Left cardiac atrium (tissue), 4 donors: Measurements from ENCODE around the gene FBXO47. TPM values are rescaled to one million over a fixed set of nuclear protein-coding genes. Genes with fewer than 3 reads are reported as not detected.
"Not testable (repeated sequence)": the region's sequence is repeated elsewhere in the genome, so short reads cannot be mapped to it uniquely, and the experiment has no call there.

Experiments used
- ATAC-seq, 2 donors: fragments of 200-7000 bp; cut with Tn5 transposase; one replicate each; pipeline ENCODE4 v1.9.1; 2020; ENCODE audit warnings: mild to moderate bottlenecking in 2 of 2, moderate library complexity in 2 of 2
- DNase-seq: peaks from one replicate; pipeline ENCODE4 v3.0.0-alpha.2; 2020
- intact Hi-C, 2 donors: fragments of 100-400 bp; cut with DNase I; formaldehyde crosslinking; loops; one replicate each; pipeline versions ENCODE4 v1.14.1 to v1.15.1; 2022 to 2023
- total RNA-seq, 2 donors: library from RNA; stranded (reverse); fragmentation: NEBNext Ultra II Directional; extraction: Animal tissue kit (Norgen Biotek cat#: 25700); gene quantifications; one replicate each; pipeline ENCODE4 v1.2.1, GENCODE V29; 2021
- donor health status: DM: no; HTN: yes; CAD: no.
- donor health status: DM: no; HTN: yes; CAD: no; lungs with severe emphysema.
- donor health status: DM: yes; HTN: yes; CAD: no.
- donor health status: Dilated cardiomyopathy.

The FBXO47 gene
- total RNA-seq, 2 donors from 2014 or later, result not detected

GRCh38 chr17:38982858-38983746 is 15.9 kb upstream of the FBXO47 start:
- ATAC-seq, result peak; percentile 76 to 77
- intact Hi-C loops, result loop anchor here (2.0 to 5.0 kb wide), 3 partner anchors 169 to 259 kb away; partner anchors contain the start of gene PLXDC1 (in 1 of the 2)

GRCh38 chr17:38981636-38982035 is 14.4 kb upstream of the FBXO47 start:
- DNase-seq (no peak), ATAC-seq (no peak)
- intact Hi-C loops, result loop anchor here (2.0 to 5.0 kb wide), 3 partner anchors 171 to 261 kb away; partner anchors contain the start of gene PLXDC1 (in 1 of the 2)

More at GRCh38 chr17:38982858-38983746, 15.9 kb upstream of the FBXO47 start:
- peak; percentile 38 for DNase-seq

GRCh38 chr17:38980490-38981217 is 13.5 kb upstream of the FBXO47 start:
- DNase-seq (no peak), ATAC-seq (peak in 1 of 2 donors; percentile 64)
- intact Hi-C loops, result loop anchor here (5.0 kb wide), 2 partner anchors 172 to 262 kb away; partner anchors contain the start of gene PLXDC1 (in 1 of the 2)

- ATAC-seq (no peak), DNase-seq (no peak)
- intact Hi-C loops, result no loop called here
Observed at GRCh38 chr17:38978180-38978579, 11.0 kb upstream of the FBXO47 start.

GRCh38 chr17:38976187-38976551 is 9.0 kb upstream of the FBXO47 start:
- DNase-seq, intact Hi-C loops: not testable (repeated sequence)
- peak in 1 of 2 donors; percentile 21 for ATAC-seq

GRCh38 chr17:38970804-38971203 is 3.6 kb upstream of the FBXO47 start:
- no peak for ATAC-seq
- intact Hi-C loops, result no loop called here
- DNase-seq, result no peak

GRCh38 chr17:38970128-38970527 is 2.9 kb upstream of the FBXO47 start:
- intact Hi-C loops, result no loop called here
- DNase-seq (no peak), ATAC-seq (no peak)

- DNase-seq (no peak), ATAC-seq (no peak)
- intact Hi-C loops, result no loop called here
Observed at GRCh38 chr17:38969281-38969680, 2.1 kb upstream of the FBXO47 start.

GRCh38 chr17:38961413-38961812 is 5.8 kb downstream of the FBXO47 start:
- intact Hi-C loops, result no loop called here
- ATAC-seq, result no peak
- no peak for DNase-seq

GRCh38 chr17:38960402-38960801 is 6.8 kb downstream of the FBXO47 start:
- no peak for ATAC-seq
- no peak for DNase-seq
- intact Hi-C loops, result no loop called here

- ATAC-seq, result no peak
- intact Hi-C loops, result no loop called here
- no peak for DNase-seq
Observed at GRCh38 chr17:38959508-38959907, 7.7 kb downstream of the FBXO47 start.

GRCh38 chr17:38958756-38959155 is 8.4 kb downstream of the FBXO47 start:
- ATAC-seq (no peak), DNase-seq (no peak)
- intact Hi-C loops, result no loop called here

- DNase-seq (no peak), ATAC-seq (no peak)
- intact Hi-C loops, result no loop called here
Observed at GRCh38 chr17:38958326-38958725, 8.9 kb downstream of the FBXO47 start.

- intact Hi-C loops, DNase-seq, ATAC-seq: not testable (repeated sequence)
Observed at GRCh38 chr17:38953800-38954199, 13.4 kb downstream of the FBXO47 start.

GRCh38 chr17:38947189-38947588 is 20.0 kb downstream of the FBXO47 start:
- no peak for ATAC-seq
- DNase-seq, result no peak
- intact Hi-C loops, result no loop called here

- ATAC-seq, result no peak
- intact Hi-C loops, result no loop called here
- DNase-seq, result no peak
Observed at GRCh38 chr17:38943607-38944006, 23.6 kb downstream of the FBXO47 start.

GRCh38 chr17:38942696-38943334 is 24.4 kb downstream of the FBXO47 start:
- ATAC-seq (no peak), DNase-seq (no peak)
- intact Hi-C loops, result no loop called here

- ATAC-seq, result no peak
- intact Hi-C loops, result no loop called here
- no peak for DNase-seq
Observed at GRCh38 chr17:38940404-38940803, 26.8 kb downstream of the FBXO47 start.

GRCh38 chr17:38939987-38940386 is 27.2 kb downstream of the FBXO47 start:
- intact Hi-C loops, result no loop called here
- ATAC-seq (peak in 1 of 2 donors; percentile 31), DNase-seq (no peak)

- intact Hi-C loops, DNase-seq, ATAC-seq: not testable (repeated sequence)
Observed at GRCh38 chr17:38933962-38934361, 33.2 kb downstream of the FBXO47 start.
